ENCODE measurements around the gene HOXA6. TPM values are rescaled to one million over a fixed set of nuclear protein-coding genes. Genes with fewer than 3 reads are reported as not detected.
A peak's percentile ranks its signal among the peaks of the same experiment; 100 is the strongest.

HOXA6 gene
- total RNA-seq, 2 experiments from 2014 or later = not detected

DNA sequence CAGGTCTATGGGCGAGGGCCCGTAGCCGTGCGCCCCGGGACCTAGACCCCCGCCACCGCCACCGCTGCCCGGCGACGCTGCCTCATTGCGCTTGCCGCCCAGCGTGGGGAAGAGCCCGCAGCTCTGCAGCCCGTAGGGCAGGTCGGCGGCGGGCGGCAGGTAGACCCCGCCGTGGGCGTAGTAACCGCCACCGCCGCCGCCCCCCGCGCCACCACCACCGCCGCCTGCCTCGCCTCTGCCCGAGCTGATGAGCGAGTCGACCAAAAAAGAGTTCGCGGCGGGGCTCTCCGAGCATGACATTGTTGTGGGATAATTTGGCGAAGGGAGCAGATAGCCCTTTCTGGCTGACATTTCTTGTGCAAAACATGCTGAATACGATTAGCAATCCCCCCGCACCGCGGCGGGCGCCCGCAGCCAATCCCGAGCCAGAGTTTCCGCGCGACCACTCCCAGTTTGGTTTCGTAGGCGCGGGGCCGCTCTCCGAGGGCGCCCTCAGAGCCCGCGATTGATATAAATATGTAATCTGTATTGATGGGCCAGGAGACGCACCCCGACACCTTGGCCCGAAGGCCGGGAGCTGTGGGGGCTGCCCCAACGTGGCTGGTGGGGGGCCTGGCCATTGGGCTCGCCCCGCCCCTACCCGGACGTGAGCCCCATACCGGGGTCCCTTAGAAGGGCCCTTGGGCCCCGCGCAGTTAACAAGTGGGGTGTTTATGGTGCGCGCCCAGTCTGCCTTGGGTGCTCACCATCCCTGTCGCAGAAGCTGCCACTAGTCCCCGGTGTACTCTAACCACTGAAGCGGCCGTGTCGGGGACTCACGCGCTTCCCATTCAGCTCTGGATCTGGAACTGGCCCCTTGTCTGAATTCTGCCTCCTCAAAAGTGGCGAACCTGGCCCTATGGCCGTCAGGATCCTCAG lies 26.6 kb upstream of the HOXA6 start, which contains the start of gene HOXA10:
Gene HOXA10 (minus strand): TSS at position 365 of the 918 bp plus-strand sequence. CDS start 14 bp downstream, at position 351.
- H3K36me3 Mint-ChIP-seq (ENCODE audit: low read depth) = no peaks in the 10 kb centered on the region
- no peaks in the 10 kb centered on the region for H3K9me3 Mint-ChIP-seq
- H3K4me1 Mint-ChIP-seq (ENCODE audit: low read depth) = peaks cover 28% of the 10 kb centered on the region
- Histone ChIP-seq H3K27me3 (ENCODE audit: control insufficient read depth in 1 of 2, insufficient read depth in 2 of 2, low read length in 2 of 2) (peaks cover 70 to 95% of the 10 kb centered on the region in 2 experiments), H3K9me3 (ENCODE audit: control insufficient read depth in 1 of 2, insufficient read depth in 1 of 2, low read length in 2 of 2) (peaks cover 5 to 50% of the 10 kb centered on the region in 2 experiments), H3K4me3 (ENCODE audit: low read length) (peak within 1 kb of the TSS; percentile 34), H3K36me3 (ENCODE audit: insufficient read depth, low read length) (no peaks in the 10 kb centered on the region), H3K27ac (ENCODE audit: low read depth in 1 of 2, low read length in 2 of 2) (no peak within 1 kb of the TSS), H3K4me1 (ENCODE audit: insufficient read depth, low read length) (peaks cover 47% of the 10 kb centered on the region)
- peaks cover 86% of the 10 kb centered on the region for H3K27me3 Mint-ChIP-seq
- DNase-seq (peak in 4 of 14 experiments; percentile 0 to 32 (median 8)), ATAC-seq (ENCODE audit: poor library complexity) (peak; percentile 19)
- POLR2A ChIA-PET = interaction anchor here (0.7 to 2.5 kb wide), 4 partner anchors 8 to 16 kb away, joined by 3 to 14 read pairs (median 8); no protein-coding TSS in a partner anchor
- peak within 1 kb of the TSS; percentile 81 for H3K4me3 Mint-ChIP-seq
- intact Hi-C loops (cut with DNase I, micrococcal nuclease) = loop anchor here in 1 of 2 experiments (2.0 kb wide), 1 partner anchor 13 kb away; no protein-coding TSS in a partner anchor
- CTCF ChIA-PET = interaction anchor here (0.9 to 2.9 kb wide), 3 partner anchors 13 to 24 kb away, joined by 3 to 10 read pairs (median 10); no protein-coding TSS in a partner anchor
- TF ChIP-seq, protein P1, sequence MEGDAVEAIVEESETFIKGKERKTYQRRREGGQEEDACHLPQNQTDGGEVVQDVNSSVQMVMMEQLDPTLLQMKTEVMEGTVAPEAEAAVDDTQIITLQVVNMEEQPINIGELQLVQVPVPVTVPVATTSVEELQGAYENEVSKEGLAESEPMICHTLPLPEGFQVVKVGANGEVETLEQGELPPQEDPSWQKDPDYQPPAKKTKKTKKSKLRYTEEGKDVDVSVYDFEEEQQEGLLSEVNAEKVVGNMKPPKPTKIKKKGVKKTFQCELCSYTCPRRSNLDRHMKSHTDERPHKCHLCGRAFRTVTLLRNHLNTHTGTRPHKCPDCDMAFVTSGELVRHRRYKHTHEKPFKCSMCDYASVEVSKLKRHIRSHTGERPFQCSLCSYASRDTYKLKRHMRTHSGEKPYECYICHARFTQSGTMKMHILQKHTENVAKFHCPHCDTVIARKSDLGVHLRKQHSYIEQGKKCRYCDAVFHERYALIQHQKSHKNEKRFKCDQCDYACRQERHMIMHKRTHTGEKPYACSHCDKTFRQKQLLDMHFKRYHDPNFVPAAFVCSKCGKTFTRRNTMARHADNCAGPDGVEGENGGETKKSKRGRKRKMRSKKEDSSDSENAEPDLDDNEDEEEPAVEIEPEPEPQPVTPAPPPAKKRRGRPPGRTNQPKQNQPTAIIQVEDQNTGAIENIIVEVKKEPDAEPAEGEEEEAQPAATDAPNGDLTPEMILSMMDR (IDR thresholded peaks at IDR 0.05) = no peak
- H3K27ac Mint-ChIP-seq = no peak within 1 kb of the TSS

DNA sequence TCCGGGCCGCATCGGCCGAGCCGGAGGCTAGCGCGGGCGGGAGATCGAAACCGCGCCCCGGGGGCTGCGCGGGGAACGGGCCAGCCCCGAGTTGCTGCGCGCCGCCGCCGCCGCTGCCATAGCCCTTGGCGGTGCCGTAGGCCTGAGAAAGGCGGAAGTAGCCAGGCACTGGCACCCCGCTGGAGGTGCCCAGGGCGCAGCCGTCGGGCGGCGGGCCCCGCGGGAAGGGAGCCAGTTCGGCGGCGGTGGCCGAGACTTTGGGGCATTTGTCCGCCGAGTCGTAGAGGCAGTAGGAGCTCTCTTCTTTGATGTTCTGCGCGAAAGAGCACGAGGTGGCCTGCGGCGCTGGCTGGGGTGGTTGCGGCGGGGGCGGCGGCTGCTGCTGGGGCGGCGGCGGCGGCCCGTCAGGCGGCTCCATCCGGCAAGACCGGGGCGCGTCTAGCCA lies 26.0 kb upstream of the HOXA6 start:
- ATAC-seq (ENCODE audit: poor library complexity) = peak; percentile 54
- no peak overlapping the region for H3K4me3 Mint-ChIP-seq
- TF ChIP-seq, protein P1 (IDR thresholded peaks at IDR 0.05) = no peak
- Histone ChIP-seq H3K36me3 (ENCODE audit: insufficient read depth, low read length) (no peaks in the 10 kb centered on the region), H3K27ac (ENCODE audit: low read depth in 1 of 2, low read length in 2 of 2) (no peak overlapping the region), H3K27me3 (ENCODE audit: control insufficient read depth in 1 of 2, insufficient read depth in 2 of 2, low read length in 2 of 2) (peaks cover 72 to 95% of the 10 kb centered on the region in 2 experiments), H3K4me3 (ENCODE audit: low read length) (no peak overlapping the region), H3K9me3 (ENCODE audit: control insufficient read depth in 1 of 2, insufficient read depth in 1 of 2, low read length in 2 of 2) (peaks cover 5 to 56% of the 10 kb centered on the region in 2 experiments), H3K4me1 (ENCODE audit: insufficient read depth, low read length) (peaks cover 54% of the 10 kb centered on the region)
- H3K36me3 Mint-ChIP-seq (ENCODE audit: low read depth) = no peaks in the 10 kb centered on the region
- H3K27me3 Mint-ChIP-seq = peaks cover 84% of the 10 kb centered on the region
- H3K27ac Mint-ChIP-seq = no peak overlapping the region
- no peaks in the 10 kb centered on the region for H3K9me3 Mint-ChIP-seq
- CTCF ChIA-PET = interaction anchor here (2.7 to 2.9 kb wide), 2 partner anchors 12 to 23 kb away, joined by 10 read pairs; no protein-coding TSS in a partner anchor
- intact Hi-C loops (cut with DNase I, micrococcal nuclease) = loop anchor here in 1 of 2 experiments (2.0 kb wide), 1 partner anchor 13 kb away; no protein-coding TSS in a partner anchor
- POLR2A ChIA-PET = interaction anchor here (1.1 to 2.5 kb wide), 4 partner anchors 9 to 17 kb away, joined by 3 to 14 read pairs (median 8); no protein-coding TSS in a partner anchor
- peak in 4 of 14 experiments; percentile 28 to 69 (median 52) for DNase-seq
- peaks cover 33% of the 10 kb centered on the region for H3K4me1 Mint-ChIP-seq (ENCODE audit: low read depth)

DNA sequence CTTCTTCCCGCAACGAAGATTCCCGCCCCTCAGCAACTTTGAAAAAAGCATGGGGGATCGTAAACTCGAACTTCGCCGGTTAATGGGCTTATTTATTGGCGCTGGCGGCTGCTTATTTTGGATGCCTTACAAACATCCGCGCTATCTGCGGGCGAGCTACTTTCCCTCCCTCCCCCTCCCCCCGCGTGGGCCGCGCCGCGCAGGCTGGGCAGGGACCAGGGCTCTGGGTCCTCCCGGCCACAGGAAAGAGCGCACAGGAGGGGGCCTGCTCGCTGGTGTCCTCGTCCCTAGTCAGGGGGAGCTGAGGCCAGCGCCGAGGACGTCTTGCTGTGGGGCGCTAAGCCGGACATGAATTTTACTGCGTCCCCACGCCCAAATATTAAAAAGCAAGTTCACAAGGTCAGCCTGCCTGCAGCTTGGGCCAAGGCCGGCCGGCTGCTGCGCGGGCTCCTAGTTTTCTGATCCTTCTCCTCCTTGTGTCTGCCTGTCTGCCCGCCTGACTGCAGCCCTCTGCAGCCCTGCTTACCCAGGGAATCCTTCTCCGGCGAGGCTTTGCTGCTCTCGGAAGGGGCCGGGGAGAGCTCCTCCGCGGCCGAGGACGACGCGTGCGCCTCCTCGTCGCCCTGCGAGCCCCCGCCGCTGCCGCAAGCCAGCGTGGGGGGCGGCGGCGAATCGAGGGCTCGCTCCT lies 25.4 kb upstream of the HOXA6 start:
- peaks cover 78 to 96% of the 10 kb centered on the region in 2 experiments for H3K27me3 ChIP-seq (ENCODE audit: control insufficient read depth in 1 of 2, insufficient read depth in 2 of 2, low read length in 2 of 2)
- CTCF ChIA-PET = interaction anchor here (1.0 to 2.9 kb wide), 3 partner anchors 12 to 23 kb away, joined by 3 to 10 read pairs (median 10); no protein-coding TSS in a partner anchor
- peaks cover 84% of the 10 kb centered on the region for H3K27me3 Mint-ChIP-seq

More for the DNA sequence above, 25.4 kb upstream of the HOXA6 start:
- POLR2A ChIA-PET = interaction anchor here (0.6 to 2.5 kb wide), 5 partner anchors 10 to 17 kb away, joined by 3 to 14 read pairs (median 4); no protein-coding TSS in a partner anchor
- H3K9me3 ChIP-seq (ENCODE audit: control insufficient read depth in 1 of 2, insufficient read depth in 1 of 2, low read length in 2 of 2) = peaks cover 5 to 61% of the 10 kb centered on the region in 2 experiments
- TF ChIP-seq, protein P1 (IDR thresholded peaks at IDR 0.05) = no peak
- no peak overlapping the region for H3K27ac ChIP-seq (ENCODE audit: low read depth in 1 of 2, low read length in 2 of 2)
- ATAC-seq (ENCODE audit: poor library complexity) (peak; percentile 24), DNase-seq (peak in 3 of 14 experiments; percentile 18 to 38 (median 25))
- peaks cover 59% of the 10 kb centered on the region for H3K4me1 ChIP-seq (ENCODE audit: insufficient read depth, low read length)
- H3K4me3 Mint-ChIP-seq = no peak overlapping the region
- no peaks in the 10 kb centered on the region for H3K36me3 Mint-ChIP-seq (ENCODE audit: low read depth)
- no peaks in the 10 kb centered on the region for H3K9me3 Mint-ChIP-seq
- peak overlapping the region; percentile 34 for H3K4me3 ChIP-seq (ENCODE audit: low read length)
- H3K36me3 ChIP-seq (ENCODE audit: insufficient read depth, low read length) = no peaks in the 10 kb centered on the region
- H3K4me1 Mint-ChIP-seq (ENCODE audit: low read depth) = peaks cover 39% of the 10 kb centered on the region
- no peak overlapping the region for H3K27ac Mint-ChIP-seq
- intact Hi-C loops (cut with DNase I, micrococcal nuclease) = loop anchor here in 1 of 2 experiments (2.0 kb wide), 1 partner anchor 14 kb away; no protein-coding TSS in a partner anchor

Measured in CD4-positive, alpha-beta T cell (primary cell).